ENCODE results near the gene NEURL1.
A peak's percentile ranks its signal among the peaks of the same experiment; 100 is the strongest.
"Not testable (repeated sequence)": the region's sequence is repeated elsewhere in the genome, so short reads cannot be mapped to it uniquely, and the experiment has no call there.

Gene NEURL1

GRCh38 chr10:103479135-103479534 is 14.4 kb upstream of the NEURL1 start, which contains the start of gene CALHM3:
TSS of gene CALHM3 (minus strand) at chr10:103479240. CDS start at chr10:103479032, 208 bp downstream.
- Histone ChIP-seq H2AFZ (ENCODE audit: low read length) (no peak within 1 kb of the TSS), H4K20me1 (ENCODE audit: insufficient read depth, low read length, poor library complexity, severe bottlenecking) (no peaks in the 10 kb centered on the region), H3K27me3 (ENCODE audit: insufficient read depth, low read length, poor library complexity, severe bottlenecking) (no peaks in the 10 kb centered on the region)

GRCh38 chr10:103480521-103480920 is 13.0 kb upstream of the NEURL1 start:
- no peak for TF ChIP-seq CTCF (conservative IDR thresholded peaks at IDR 0.05; ENCODE audit: low read length)
- no peak for TF ChIP-seq EZH2phosphoT487 (IDR thresholded peaks at IDR 0.05; ENCODE audit: borderline replicate concordance)
- H3F3A ChIP-seq (ENCODE audit: low read depth): no peaks in the 10 kb centered on the region
- H3K4me1 ChIP-seq (ENCODE audit: insufficient read depth, low read length, poor library complexity, severe bottlenecking): peaks cover 14% of the 10 kb centered on the region
- H3K9me3 ChIP-seq (ENCODE audit: insufficient read depth, low read depth, low read length): no peaks in the 10 kb centered on the region
- no peaks in the 10 kb centered on the region for H3K9me2 ChIP-seq (replicated peaks; ENCODE audit: low read depth, low read length)
- H3K9ac ChIP-seq (ENCODE audit: low read depth, low read length, poor library complexity, severe bottlenecking): no peak overlapping the region
- H2AFZ ChIP-seq (ENCODE audit: low read length): 0 out of 2 replicates have a peak overlapping the region, but pooled peaks have one; percentile 36
- no peaks in the 10 kb centered on the region for H3K27me3 ChIP-seq (ENCODE audit: insufficient read depth, low read length, poor library complexity, severe bottlenecking)
- H3K36me3 ChIP-seq (ENCODE audit: insufficient read depth, low read length): no peaks in the 10 kb centered on the region
- H3K79me2 ChIP-seq (ENCODE audit: insufficient read depth, low read length): no peaks in the 10 kb centered on the region
- H4K20me1 ChIP-seq (ENCODE audit: insufficient read depth, low read length, poor library complexity, severe bottlenecking): no peaks in the 10 kb centered on the region
- no peak overlapping the region for H3K4me3 ChIP-seq (ENCODE audit: low read length, poor library complexity, severe bottlenecking)
- no peak overlapping the region for H3K4me2 ChIP-seq (ENCODE audit: low read depth, low read length, poor library complexity, severe bottlenecking)

More at GRCh38 chr10:103479135-103479534, 14.4 kb upstream of the NEURL1 start, which contains the start of gene CALHM3:
- Histone ChIP-seq H3K4me1 (ENCODE audit: insufficient read depth, low read length, poor library complexity, severe bottlenecking) (peaks cover 14% of the 10 kb centered on the region), H3K9ac (ENCODE audit: low read depth, low read length, poor library complexity, severe bottlenecking) (no peak within 1 kb of the TSS), H3K4me2 (ENCODE audit: low read depth, low read length, poor library complexity, severe bottlenecking) (no peak within 1 kb of the TSS), H3K79me2 (ENCODE audit: insufficient read depth, low read length) (no peaks in the 10 kb centered on the region), H3K4me3 (ENCODE audit: low read length, poor library complexity, severe bottlenecking) (no peak within 1 kb of the TSS), H3K36me3 (ENCODE audit: insufficient read depth, low read length) (no peaks in the 10 kb centered on the region), H3K9me3 (ENCODE audit: insufficient read depth, low read depth, low read length) (no peaks in the 10 kb centered on the region), H3K9me2 (replicated peaks; ENCODE audit: low read depth, low read length) (no peaks in the 10 kb centered on the region), H3F3A (ENCODE audit: low read depth) (no peaks in the 10 kb centered on the region)
- no peak for TF ChIP-seq EZH2phosphoT487 (IDR thresholded peaks at IDR 0.05; ENCODE audit: borderline replicate concordance)
- TF ChIP-seq CTCF (conservative IDR thresholded peaks at IDR 0.05; ENCODE audit: low read length): no peak

GRCh38 chr10:103481974-103482531 is 11.5 kb upstream of the NEURL1 start:
- no peaks in the 10 kb centered on the region for H3K36me3 ChIP-seq (ENCODE audit: insufficient read depth, low read length)
- no peak overlapping the region for H3K4me3 ChIP-seq (ENCODE audit: low read length, poor library complexity, severe bottlenecking)
- no peak overlapping the region for H3K9ac ChIP-seq (ENCODE audit: low read depth, low read length, poor library complexity, severe bottlenecking)
- TF ChIP-seq EZH2phosphoT487 (IDR thresholded peaks at IDR 0.05; ENCODE audit: borderline replicate concordance): no peak
- TF ChIP-seq CTCF (conservative IDR thresholded peaks at IDR 0.05; ENCODE audit: low read length): peak; percentile 81
- H3K4me1 ChIP-seq (ENCODE audit: insufficient read depth, low read length, poor library complexity, severe bottlenecking): no peaks in the 10 kb centered on the region
- H3K9me2 ChIP-seq (replicated peaks; ENCODE audit: low read depth, low read length): no peaks in the 10 kb centered on the region
- no peak overlapping the region; the same call in 1 of the 2 replicates for H2AFZ ChIP-seq (ENCODE audit: low read length)
- no peak overlapping the region for H3K4me2 ChIP-seq (ENCODE audit: low read depth, low read length, poor library complexity, severe bottlenecking)
- no peaks in the 10 kb centered on the region for H3F3A ChIP-seq (ENCODE audit: low read depth)
- no peaks in the 10 kb centered on the region for H3K79me2 ChIP-seq (ENCODE audit: insufficient read depth, low read length)
- H3K27me3 ChIP-seq (ENCODE audit: insufficient read depth, low read length, poor library complexity, severe bottlenecking): no peaks in the 10 kb centered on the region
- H4K20me1 ChIP-seq (ENCODE audit: insufficient read depth, low read length, poor library complexity, severe bottlenecking): no peaks in the 10 kb centered on the region
- H3K9me3 ChIP-seq (ENCODE audit: insufficient read depth, low read depth, low read length): no peaks in the 10 kb centered on the region

DNA sequence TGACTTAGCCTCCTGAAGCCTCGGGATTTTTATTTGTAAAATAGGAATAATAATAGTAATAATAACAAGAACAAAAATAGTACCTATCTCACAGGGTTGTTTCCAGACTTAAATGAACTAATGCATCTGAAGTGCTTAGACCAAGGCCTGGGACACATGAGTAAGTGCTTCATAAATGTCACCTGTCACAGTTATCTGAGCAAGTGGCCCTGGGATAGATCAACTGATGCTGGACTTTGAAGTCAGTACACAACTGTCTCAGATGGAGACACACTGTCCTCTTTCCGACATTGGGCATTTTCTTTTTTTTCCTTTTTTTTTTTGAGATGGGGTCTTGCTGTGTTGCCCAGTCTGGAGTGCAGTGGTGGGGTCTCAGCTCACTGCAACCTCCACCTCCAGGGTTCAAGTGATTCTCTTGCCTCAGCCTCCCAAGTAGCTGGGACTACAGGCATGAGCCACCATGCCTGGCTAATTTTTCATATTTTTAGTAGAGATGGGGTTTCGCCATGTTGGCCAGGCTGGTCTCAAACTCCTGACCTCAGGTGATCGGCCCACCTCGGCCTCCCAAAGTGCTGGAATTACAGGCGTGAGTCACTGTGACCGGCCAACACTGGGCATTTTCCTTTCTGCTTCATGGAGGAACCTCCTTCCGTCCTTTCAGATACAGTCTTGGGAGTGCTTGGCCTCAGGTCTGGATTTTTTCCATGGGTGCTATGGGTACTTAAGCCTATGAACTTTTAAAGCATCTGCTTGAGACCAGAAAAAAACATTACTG is 6.7 kb upstream of the NEURL1 start:
- H3K4me2 ChIP-seq (ENCODE audit: low read depth, low read length, poor library complexity, severe bottlenecking); H3K9me2 ChIP-seq (replicated peaks; ENCODE audit: low read depth, low read length); H3F3A ChIP-seq (ENCODE audit: low read depth); H3K27me3 ChIP-seq (ENCODE audit: insufficient read depth, low read length, poor library complexity, severe bottlenecking); H4K20me1 ChIP-seq (ENCODE audit: insufficient read depth, low read length, poor library complexity, severe bottlenecking); H3K9me3 ChIP-seq (ENCODE audit: insufficient read depth, low read depth, low read length); H3K9ac ChIP-seq (ENCODE audit: low read depth, low read length, poor library complexity, severe bottlenecking); H3K4me1 ChIP-seq (ENCODE audit: insufficient read depth, low read length, poor library complexity, severe bottlenecking); H2AFZ ChIP-seq (ENCODE audit: low read length); H3K4me3 ChIP-seq (ENCODE audit: low read length, poor library complexity, severe bottlenecking); H3K79me2 ChIP-seq (ENCODE audit: insufficient read depth, low read length); H3K36me3 ChIP-seq (ENCODE audit: insufficient read depth, low read length): not testable (repeated sequence)
